GM18502 (cell line): ENCODE data around the gene OPCML.

Experiments used
- ATAC-seq: cut with Tn5 transposase; IDR thresholded peaks from one replicate; pipeline ENCODE4 v1.9.1; 2021; ENCODE audit warnings: mild to moderate bottlenecking; ENCODE audit not compliant: unreplicated experiment, poor library complexity

The OPCML gene

DNA sequence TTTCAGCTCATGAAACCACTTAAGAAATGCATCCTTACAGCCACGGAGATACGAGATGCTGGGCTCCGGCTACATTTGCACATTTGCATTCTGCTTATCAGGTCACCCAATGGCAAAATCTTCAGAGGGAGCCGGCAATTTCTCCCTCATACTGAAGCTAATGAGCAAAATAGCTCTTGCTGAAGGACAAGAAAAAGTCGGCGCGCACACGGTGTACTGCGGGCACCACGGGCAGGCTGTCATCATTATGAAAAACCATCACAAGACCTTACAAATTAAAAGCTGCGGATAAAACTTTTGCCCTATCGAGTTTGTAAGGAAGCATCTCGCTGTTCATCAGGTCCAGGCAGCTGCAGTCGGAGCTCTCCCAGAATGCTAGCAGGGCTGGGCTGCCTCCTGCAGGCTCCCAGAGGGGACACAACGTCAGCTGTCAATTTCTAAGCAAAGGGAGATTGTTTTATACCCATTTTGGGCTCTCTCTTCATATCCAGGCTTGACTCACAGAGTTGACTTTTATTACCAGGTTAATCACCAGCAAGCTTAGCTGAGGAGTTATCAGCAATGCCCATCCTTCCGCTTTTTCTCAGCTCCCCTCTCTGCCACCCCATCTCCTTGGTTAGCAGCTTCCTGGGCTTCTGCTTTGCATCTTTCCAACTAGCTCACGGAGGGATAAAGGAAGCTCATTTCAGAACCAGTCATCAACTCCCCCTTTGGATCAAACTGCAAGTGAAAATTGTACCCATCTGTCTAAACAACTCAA is 375.1 kb downstream of the OPCML start:
- ATAC-seq: no peak

GRCh38 chr11:133154781-133155180 is 377.5 kb downstream of the OPCML start:
- no peak for ATAC-seq

- no peak for ATAC-seq
Measured at GRCh38 chr11:133154076-133154475, 378.2 kb downstream of the OPCML start.

- no peak for ATAC-seq
Measured at GRCh38 chr11:133153031-133153430, 379.3 kb downstream of the OPCML start.

DNA sequence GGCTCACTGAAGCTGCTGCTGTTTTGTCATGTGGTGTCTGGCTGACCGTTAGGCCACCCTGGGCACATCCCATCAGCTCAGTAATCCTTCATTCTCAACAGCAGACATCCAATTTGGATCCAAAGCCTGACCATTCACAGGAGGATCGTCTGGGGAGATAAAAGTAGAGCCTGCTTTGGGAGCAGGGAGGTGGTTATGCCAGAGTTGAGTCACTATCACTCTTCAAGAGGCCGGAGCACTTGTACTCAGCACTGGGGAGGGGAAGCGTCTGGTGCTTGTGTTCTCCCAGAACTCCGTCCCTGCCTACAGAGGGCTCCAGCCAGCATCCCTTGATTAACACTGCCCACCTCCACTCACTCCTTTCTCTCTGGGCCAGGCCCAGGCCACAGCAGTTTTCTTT is 382.6 kb downstream of the OPCML start:
- ATAC-seq: no peak

DNA sequence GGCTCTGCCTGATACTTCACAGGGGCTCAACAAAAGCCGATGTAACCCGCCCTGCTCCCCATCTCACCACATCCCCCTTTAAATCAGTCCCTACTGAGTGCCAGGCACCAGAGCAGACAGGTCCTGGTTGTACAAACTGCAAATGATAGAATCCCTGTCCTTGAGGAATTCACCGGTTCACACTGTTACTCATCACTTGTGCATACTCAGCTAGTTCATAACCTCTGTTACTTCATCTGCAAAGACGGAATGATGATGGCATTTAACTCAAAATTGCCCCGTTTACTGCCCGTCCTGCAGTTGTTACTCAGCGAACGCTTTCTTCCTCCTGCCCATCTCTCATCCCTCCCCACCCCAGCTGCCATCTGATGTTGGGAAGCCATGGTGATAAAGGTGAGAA is 384.7 kb downstream of the OPCML start:
- no peak for ATAC-seq

DNA sequence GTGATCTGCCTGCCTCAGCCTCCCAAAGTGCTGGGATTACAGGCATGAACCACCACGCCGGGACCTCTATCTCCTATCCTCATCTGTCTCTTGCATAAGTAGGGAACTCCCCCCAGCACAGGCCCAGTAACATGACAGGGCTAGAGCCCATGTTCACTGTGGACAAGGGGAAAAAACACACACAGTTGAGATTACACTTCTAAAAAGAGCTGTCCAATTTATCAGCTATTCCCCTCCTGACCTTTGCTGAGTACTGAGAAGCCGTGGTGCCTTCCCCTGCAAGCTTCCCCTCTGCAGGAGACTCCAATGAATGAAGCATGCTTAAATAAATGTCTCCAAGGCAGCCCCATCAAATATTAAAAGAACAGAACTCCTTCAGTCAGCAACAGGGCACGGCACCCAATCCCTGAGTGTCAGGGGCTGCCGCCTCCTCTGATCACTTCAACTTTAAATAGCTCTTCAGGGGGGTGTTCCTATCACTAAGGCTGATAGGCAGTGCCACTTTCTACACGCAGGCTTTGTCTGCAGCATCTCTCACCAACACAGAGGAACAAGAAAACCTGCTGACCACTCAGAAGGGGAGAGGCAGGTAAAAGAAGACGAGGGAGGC is 385.5 kb downstream of the OPCML start:
- ATAC-seq: no peak

GRCh38 chr11:133137939-133138338 is 394.4 kb downstream of the OPCML start:
- no peak for ATAC-seq

DNA sequence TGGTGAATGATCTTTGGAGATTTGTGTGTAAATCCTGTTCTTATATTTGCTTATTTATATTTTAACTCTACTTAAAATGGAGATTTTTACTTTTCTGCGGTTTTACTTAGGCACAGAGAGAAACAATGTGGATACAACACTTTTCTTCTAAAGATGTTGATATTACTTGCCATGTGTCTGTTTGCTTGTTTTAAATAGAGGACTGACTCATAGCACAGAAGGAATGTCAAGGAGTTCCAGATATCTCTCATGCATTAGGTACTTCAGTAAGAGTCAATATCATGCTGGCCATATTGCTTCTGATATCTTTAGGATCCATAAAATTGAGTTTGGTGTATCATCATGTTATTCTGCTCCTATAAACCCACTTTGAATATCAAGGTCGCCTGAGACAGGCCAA is 395.0 kb downstream of the OPCML start:
- no peak for ATAC-seq

DNA sequence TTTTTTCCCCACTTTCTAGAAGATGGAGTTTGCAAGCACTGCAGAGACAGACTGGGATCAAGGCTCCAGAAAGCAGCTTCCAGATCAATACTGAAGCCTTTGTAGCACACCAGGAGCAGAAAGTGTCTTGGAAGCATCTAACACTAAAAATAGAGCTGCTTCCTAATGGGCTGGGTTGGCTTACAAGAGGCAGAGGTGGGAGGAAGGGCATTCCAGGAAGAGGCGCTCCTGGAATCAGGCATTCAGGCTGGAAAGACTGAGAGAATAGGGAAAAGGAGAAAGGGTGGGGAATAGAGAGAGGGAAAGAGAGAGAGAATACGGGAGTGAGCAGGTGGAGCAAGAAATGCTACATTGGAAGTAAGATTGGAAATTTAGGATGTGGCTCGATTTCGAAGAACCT is 395.9 kb downstream of the OPCML start:
- no peak for ATAC-seq

DNA sequence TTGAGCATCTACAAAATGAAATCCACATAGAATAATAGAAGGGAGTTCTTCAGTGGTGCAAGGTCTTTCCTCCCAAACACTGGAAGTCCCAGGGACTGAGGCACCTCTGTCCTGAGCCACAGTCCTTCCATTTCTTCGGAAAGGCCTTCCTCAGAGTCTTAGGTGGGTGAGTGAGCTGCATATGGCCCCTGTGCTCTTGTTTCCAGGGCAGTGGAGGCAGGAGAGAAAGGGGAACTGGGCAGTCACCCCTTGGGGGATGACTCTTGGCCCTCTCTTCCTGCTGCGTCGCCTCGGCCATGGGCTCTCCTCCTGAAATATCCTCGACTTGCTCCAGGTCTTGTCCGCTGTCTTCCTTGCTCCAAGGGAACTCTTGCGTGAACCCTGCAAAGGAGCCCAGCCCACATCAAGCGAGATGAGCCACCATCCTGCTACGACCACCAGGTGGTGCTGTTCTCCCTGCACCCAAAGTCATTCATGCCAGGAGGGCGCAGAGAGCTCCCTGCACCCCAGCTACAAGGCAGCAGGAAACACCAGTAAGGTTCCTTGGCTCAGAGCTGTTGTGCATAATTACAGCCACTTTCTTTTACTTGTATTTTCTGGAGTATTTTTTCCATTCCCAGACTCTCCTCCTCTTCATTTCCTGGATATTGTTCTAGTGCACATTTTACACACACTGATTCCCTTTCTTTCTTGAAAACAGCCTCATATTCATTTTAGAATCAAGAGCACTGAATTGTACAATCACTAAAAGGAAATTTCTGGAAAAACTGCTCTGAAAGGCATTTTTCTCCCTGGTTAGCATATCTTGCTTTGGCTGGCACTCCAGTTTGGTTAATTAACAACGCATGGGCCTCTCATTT is 397.8 kb downstream of the OPCML start:
- ATAC-seq: peak; percentile 97

GRCh38 chr11:133133606-133134005 is 398.7 kb downstream of the OPCML start:
- no peak for ATAC-seq

GRCh38 chr11:133133050-133133449 is 399.3 kb downstream of the OPCML start:
- ATAC-seq: no peak

DNA sequence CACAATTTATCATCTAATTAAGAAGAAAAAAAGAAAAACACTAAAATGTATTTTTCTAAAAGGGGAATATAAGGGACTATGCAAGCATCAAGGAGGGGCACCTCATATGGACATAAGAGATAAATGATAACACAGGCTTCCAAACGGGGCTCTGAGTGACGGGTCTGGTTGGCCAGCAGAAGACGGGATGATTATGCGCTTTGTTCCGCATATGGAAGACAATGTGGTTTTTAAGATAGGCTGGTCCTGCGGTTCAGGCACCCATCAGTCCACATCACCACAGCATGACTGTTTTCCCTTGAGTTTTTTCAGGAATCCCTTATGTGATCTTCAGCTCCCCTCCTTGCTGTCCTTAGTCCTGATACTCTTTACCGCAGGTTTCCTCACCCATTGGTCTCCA is 404.6 kb downstream of the OPCML start:
- ATAC-seq: no peak

- ATAC-seq: no peak
Measured at GRCh38 chr11:133123796-133124195, 408.5 kb downstream of the OPCML start.

- no peak for ATAC-seq
Measured at GRCh38 chr11:133123366-133123765, 408.9 kb downstream of the OPCML start.

- no peak for ATAC-seq
Measured at GRCh38 chr11:133122256-133122655, 410.0 kb downstream of the OPCML start.

- ATAC-seq: no peak
Measured at GRCh38 chr11:133118563-133119268, 413.6 kb downstream of the OPCML start.

GRCh38 chr11:133115099-133115498 is 417.2 kb downstream of the OPCML start:
- no peak for ATAC-seq

GRCh38 chr11:133107763-133108162 is 424.5 kb downstream of the OPCML start:
- ATAC-seq: no peak

GRCh38 chr11:133107136-133107535 is 425.2 kb downstream of the OPCML start:
- ATAC-seq: no peak
